HG03064 (cell line): Measurements from ENCODE around the gene NFKBIE.

Experiments
- ATAC-seq: cut with Tn5 transposase; IDR thresholded peaks from one replicate; pipeline ENCODE4 v1.9.1; 2021; ENCODE audit warnings: low read depth; ENCODE audit not compliant: unreplicated experiment

The NFKBIE gene

DNA sequence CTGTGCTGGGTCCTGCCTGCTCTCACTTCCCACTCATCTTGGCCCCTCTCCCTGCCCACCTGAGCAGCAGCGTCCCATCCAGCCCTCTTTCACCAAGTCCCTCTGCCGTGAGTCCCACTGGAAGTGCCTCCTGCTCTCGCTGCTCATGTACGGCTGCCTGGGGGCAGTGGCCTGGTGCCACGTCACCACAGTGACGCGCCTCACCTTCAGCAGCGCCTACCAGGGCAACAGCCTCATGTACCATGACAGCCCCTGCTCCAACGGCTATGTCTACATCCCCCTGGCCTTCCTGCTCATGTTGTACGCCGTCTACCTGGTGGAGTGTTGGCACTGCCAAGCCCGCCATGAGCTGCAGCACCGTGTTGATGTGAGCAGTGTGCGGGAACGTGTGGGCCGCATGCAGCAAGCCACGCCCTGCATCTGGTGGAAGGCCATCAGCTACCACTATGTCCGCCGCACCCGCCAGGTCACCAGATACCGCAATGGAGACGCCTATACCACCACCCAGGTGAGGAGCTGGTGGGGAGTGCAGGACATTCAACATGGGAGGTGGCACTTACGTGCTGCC, 7.7 kb upstream of the NFKBIE start:
- ATAC-seq: no peak

DNA sequence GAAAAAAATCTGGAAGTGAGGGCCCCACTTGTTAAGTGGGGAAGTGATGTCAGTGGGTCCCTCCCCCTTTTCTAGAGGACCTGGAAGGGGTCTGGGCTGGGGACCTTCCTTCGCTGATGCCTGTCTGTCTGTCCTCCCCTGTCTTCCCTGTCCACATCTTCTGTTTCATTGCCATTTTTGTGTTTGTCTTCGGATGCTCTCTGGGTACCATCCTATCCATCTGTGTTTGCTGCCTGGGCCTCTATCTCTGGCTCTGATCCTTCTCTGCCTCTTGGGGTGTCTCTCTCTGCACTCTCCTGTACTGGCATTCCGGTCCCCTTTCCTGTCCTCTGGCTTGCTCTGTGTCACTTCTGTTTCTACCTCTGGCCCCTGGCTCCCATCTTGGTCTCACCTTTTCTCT, 7.2 kb upstream of the NFKBIE start:
- ATAC-seq: no peak

DNA sequence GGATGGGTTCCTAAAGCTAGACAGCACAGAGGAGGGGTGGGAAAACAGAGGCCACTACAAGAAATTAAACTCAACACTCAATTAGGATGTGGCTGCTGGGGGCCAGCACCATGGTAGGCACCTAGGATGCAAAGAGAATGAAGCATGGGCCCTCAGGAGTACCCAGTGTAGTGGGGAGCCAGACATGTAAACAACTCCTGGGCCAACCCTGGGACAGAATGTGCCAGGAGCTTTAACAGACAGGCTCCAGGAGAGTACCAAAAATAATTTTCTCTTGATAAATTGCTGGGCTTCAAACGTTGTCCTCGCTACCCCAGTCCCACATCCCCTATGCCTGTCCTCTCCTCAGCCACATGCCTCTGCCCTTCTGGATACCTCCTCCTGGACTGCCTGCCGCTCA, 6.6 kb upstream of the NFKBIE start:
- ATAC-seq: no peak

DNA sequence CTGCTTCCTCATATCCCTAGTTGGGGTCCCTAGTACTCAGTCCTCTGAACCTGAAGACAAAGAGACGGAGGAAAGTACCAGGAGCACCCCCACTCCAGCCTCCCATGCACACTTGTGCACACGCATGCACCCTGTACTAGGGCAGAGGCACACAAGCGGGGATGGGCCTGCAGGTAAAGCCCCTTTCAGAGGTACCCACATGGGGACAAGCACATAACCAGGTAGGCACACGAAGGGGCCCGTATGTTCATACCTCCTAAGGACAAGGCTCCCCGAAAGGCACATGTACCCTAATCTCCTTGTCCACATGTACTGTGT, 6.0 kb upstream of the NFKBIE start:
- ATAC-seq: no peak

DNA sequence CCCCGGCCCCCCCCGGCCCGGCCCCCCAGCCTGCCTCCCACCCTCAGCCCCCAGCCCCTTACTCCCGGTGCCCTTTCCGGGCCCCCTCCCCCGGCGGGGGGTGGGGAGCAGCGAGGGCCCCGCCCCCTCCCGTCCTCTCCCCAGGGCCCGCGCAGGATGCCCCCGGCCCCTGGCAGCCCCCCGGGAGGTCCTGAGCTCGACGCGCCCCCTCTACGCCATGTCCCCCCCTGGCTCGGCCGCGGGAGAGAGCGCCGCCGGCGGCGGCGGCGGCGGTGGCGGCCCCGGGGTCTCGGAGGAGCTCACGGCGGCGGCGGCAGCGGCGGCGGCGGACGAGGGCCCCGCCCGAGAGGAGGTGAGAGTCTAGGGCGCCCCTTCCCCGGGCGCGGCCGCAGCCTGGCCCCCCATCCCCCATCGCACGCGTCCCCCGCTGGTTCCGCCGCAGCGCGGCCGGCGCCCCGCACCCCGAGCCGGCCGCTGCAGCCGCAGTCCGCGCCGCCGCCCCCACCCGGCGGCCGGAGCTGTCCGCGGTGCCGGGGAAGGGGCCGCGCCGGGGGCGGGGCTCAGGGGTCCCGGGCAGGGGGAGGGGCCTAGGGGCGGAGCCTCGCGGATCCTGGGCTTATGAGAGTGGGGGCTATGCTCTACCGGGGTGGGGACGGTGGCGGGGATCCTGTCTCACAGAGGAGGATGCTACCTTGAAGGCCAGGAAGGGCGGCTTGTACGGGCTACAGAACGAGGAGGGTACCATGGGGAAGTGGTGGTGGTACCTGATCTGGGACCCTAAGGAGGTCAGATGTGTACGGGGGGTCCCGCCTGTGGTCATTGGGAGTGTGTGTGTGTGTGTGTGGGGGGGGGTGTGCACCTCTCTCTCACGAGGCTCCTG, 5.4 kb upstream of the NFKBIE start:
- no peak for ATAC-seq

DNA sequence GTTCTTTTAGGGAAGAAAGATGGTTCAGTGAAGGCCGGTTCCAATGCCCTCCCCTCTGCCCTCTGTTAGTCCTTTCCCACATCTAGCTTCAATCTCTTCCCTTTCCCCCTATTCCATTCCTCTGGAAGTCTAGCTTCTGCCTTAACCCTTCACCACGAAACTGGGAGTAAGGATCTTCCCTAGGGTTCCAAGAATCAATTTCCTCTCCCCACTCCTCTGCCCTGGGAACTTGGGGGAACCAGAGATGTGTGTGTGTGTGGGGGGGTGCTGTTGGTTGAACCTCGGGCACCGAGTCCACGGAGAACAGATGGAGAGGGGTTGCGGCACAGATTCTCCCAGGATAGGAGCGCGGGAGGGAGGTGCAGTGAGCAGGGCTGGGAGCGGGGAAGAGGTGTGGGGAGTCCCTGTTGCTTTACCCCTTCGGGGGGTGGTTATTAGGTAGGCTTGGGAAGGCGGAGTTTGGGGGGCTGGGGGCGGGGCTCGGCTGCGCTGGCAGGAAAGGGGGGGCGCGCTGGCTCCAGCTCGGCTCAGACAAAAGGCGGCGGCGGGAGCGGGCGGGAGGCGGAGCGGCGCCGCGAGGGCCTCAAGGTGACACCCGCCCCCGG, 4.7 kb upstream of the NFKBIE start, which contains the start of gene TMEM151B:
Gene TMEM151B, plus strand, starts transcription at position 530 of the 605 bp plus-strand sequence. CDS start 293 bp downstream, outside the sequence.
- ATAC-seq: no peak

DNA sequence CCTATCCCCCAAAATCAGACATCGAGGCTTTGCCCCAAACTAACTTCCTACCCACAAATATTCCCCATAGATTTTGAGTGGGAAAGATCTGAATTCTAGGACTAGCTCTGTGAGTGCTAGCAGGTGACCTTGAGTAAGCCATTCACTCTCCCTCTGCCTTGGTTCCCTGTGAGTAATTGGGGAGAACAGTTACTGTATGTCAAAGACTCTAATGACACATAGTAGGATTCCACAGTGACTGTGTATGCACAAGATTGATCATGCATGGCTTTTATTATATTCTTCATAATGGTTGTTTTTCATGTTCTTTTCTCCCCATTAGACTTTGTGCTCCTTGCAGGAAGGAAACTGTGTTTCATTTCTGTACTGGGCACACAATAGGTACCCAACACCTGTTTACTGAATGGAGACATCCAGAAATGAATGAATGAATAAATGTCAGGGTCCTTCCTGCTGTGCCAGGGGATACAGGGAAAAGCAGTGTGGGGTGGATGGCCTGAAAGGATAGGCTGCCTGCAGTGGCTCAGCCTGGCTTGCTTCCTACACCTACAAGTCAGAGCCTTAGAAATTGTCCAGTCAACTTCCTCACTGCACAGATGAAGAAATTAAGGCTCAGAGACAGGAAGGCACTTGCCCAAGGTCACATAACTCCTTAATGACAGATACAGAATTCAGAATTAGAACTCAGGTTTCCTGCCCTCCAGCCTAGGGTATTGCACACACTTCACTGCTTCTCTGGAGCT, 4.0 kb upstream of the NFKBIE start:
- no peak for ATAC-seq

DNA sequence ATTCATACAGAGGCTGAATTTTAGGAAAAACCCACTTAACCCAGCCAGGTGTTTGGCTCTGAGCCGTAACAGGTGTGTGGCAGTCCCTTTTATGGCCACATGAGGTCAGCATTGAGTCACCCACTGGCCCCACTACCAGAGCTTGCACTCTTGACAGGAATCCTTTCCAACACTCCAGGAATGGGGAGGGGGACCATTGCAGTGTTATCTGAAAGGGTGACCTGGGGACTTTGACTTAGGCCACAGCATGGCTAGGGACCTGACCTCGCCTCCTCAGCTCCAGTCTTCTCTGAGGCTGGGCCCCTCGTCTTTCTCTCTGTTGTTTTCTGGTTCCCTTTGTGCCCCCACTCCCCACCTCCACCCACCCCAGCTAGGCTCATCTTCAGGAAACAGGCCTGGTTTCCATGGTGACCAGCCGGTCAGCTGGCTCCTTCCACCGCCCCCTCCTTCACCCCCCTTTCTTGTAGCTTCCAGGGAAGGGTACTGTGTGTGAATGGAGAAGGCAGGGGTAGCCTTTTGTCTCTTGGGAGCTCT, 2.8 kb upstream of the NFKBIE start:
- no peak for ATAC-seq

DNA sequence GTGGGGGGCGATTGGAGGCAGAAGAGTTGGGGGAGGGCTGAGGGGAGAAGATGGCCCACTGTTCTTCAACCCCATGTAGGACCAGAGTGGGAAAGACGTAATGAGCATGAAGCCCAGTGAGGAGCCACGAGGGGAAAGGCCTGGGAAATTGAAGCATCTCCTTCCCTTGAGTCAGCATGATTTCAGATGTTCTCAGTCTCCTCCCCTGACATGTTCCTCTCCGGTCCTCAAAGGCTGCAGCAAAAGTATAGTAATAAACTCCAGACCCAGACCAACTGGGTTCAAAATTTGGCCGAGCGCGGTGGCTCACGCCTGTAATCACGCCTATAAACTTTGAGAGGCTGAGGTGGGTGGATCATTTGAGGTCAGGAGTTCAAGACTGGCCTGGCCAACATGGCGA, 1.9 kb upstream of the NFKBIE start:
- no peak for ATAC-seq

DNA sequence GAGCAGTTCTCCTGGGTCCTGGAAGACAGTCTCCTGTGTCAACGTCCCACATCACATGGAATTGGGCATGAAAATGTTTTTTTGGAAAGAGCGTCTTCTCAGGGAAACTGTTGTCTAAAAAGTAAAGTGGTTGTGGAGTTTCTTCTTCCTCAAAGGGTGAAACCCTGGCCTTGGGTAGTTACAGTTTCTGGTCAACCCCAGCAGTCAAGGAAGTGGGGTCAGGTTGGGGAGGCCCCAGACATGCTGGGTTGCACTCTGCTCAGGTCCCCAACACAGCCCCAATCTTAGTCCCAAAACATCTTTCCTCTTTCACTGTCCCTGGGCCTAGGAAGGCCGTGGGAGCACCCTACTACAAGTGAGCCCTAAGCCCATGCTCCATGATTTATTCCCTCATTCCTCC, 996 bp upstream of the NFKBIE start:
- no peak for ATAC-seq

DNA sequence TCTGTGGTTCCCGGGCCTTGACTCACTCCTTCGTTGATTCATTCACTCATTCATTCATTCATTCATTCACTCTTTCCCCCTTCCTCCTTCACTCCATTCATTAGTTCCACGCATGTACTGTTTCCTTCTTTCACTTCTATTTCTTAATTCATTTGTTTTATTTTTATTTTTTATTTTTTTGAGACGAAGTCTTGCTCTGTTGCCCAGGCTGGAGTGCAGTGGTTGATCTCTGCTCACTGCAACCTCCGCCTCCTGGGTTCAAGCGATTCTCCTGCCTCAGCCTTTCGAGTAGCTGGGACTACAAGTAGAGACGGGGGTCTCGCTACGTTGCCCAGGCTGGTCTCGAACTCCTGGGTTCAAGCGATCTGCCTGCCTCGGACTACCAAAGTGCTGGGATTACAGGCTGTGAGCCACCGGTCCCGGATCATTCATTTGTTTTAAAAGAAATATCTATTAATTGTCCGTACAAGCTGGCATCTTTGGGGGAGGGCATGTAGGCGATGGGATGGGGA, 427 bp upstream of the NFKBIE start:
- no peak for ATAC-seq

DNA sequence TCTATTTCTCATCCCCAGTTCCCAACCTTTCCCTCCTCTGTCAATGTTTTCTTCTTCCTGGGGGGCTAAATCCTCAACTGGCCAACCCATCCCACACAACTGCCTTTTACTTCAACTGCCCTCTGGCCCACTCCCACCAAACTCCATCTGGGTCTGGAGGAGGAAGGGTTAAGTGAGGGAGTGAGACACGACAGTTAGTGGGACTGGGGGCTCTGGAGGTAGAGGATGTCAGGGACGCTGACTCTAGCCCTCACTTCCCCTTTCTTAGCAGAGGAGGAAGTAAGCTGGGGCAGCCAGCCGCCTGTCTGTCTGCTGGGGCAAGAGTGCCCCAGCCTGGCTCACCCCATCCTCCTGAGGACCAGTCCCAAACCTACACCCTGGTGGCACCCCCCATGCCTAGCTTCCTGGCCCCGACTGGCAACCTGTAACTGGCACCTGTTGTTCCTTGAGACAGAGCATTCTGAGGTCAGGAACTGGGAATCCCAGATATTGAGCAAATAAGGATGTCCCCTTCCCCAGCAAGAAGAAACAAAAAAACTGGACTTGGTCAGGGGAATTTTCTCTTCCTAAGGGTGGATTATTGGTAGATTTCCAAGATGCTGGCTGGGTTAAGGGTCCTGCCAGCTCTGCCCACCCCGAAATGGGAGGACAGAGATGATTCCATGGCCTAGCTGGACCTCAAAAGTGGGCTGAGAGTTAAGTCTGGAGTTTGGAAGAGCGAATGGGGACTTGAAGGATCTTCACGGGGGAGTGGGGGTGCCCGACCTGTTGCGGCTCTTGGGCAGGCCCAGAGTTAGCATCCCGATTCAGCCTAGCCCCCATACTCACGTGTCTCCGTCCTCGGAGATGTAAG, 971 bp downstream of the NFKBIE start:
- no peak for ATAC-seq

DNA sequence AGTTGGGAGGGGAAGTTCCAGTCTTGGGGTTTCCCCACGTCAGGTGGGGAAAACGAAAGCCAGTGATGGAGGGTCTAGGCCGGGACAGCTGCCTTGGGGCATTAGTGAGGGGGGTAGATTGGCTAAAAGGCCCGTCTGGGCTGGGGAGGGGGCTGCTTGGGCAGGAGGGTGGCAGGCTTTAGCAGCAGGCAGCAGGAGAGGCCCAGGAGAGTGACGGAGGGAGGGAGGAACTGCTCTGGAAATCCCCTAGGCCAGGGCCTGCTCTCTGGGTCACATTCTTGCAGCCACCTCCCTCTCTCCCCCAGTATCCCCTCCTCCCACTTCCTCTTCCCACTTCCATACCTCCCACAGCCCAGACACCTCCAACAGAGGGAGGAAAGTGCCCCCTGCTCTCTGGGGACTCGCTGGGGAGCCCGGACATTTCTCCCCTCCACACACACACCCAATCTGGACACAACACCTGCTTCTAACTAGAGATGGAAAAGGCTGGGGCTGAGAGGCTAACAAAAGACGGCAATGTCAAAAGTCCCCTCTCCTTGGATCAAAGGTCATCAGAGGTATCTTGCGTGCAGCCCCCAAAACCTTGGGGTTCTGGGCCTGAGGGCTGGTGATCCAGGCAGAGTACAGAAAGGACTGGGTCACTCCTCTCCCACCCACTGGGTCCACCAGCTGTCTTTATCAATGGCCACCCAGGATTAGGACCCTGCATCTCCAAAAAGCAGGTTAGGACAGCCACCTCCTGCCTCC, 1.8 kb downstream of the NFKBIE start:
- no peak for ATAC-seq

DNA sequence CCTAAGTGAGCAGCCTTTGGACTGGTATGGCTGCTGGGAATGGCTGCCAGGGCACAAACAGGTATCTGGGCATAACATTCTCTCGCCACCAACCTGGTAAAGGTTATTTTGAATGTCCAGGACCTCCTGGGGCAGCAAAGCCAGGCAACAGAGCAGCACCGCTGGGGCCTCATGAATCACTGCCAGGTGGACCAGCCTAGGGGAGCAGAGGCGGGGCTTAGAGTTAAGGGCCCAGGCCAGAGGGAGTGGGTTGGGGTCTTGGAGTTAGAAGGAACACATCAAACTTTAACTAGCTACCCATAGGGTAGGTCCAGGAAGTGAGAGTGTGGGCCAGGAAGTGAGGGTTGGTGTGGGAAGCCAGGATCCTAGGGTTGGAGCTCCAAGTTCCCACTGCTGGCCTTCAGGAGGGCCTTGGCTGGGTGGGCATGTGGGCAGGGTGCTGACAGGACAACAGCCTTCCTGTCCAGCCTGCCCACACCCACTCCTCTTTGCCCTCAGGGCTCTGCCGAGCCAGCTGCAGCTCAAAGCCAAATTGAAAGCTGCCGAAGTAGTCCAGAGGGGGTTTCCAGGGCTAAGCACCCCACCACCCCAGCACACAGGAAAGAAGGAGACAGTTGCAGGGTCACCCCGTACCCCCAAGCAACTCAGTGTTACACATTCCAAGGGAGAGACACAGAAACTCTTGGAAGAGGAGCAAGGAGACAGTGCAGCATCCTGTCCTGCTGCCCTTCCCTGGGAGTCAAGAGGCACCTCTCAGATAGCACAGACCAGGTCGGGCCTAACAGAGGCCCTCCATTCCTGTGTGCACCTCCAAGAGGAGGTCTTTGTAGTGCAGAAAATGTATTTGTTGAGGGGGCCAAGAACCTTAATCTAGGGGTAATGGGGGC, 2.6 kb downstream of the NFKBIE start:
- ATAC-seq: no peak

DNA sequence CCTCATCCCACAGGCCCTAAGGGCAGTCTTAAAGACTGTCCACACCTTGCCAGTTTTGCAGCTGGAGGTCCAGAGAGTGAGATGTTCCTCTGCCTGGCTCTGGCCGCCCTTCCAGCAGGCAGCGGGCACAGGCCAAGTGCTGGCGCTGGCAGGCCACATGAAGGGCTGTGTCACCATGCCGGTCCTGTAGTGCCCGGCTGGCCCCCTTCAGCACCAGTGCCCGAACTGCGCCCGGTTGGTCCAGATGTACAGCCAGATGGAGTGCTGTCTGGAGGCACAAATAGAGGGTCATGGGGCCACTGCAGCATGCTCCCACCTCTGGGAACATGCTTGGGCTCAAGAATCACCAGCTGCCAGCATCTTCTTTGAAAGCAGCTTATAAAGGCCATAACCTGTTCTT, 3.8 kb downstream of the NFKBIE start:
- no peak for ATAC-seq

DNA sequence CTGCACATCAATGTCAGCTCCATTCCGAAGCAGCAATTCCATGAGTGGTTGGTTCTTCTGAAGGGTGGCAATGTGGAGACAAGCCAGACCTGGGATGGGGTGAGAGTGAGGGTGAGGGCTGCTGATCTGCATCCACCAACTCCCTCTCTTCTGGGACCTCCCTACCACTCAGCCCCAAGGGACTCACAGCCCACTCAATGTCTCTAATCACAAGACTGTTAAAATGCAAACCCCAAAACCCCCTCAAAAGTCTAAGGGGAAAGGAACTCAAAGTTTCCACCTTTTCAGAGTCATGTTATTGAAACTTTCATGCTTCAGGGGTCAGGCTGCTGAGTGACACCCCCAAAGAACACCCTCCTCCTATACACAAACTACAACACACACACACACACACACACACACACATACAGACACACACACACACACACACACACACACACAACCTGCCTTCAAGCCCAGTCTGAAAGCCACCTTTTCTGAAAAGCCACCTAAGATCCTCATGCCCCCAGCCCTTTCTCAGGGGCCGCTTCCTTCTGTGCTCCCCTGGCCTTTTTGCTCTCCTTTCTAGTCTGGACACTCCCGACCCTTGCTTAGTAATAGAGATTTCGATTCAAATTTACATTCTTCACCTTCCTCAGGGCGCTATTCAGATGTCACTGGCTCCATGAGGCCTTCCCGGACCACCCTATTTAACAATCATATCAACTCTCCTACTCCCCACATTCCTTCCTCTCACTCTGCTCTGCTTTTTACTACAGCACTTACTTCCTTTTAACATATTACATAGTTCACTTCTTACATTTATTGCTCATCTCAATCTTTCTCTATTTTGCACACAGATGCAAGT, 4.7 kb downstream of the NFKBIE start:
- no peak for ATAC-seq

DNA sequence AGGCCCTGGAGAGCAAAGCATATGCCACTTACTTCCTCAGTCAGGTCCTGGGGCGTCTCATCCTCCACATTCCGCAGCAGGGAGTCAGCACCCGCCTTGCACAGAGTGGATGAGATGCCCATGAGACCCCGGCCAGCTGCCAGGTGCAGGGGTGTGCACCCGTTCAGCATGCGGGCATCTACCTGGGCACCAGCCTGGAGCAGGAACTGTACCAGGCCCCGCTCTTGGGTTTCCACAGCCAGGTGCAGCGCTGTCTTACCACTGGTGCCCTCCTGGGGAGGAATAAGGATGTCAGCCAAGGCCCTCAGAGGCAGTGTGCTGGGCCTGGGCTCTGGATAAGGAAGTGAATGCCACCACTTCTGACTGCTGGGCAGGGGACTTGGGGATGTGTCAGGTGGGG, 5.3 kb downstream of the NFKBIE start:
- ATAC-seq: no peak
